B cell (primary cell): ENCODE results near the gene UMOD. TPM values are rescaled to one million over a fixed set of nuclear protein-coding genes. Genes with fewer than 3 reads are reported as not detected.

Experiments used
- ATAC-seq: fragments of 200-7000 bp; cut with Tn5 transposase; one replicate; pipeline ENCODE4 v1.10.0; 2021; ENCODE audit warnings: low read depth, mild to moderate bottlenecking, moderate number of reproducible peaks, moderate library complexity
- CTCF ChIA-PET: fragments of 350-600 bp; sonication (Branson Sonifier 250); formaldehyde crosslinking; loops from one replicate; lab custom pipeline; 2021; ENCODE audit warnings: antibody characterized with exemption, inconsistent platforms; lab: Charles Lee
- POLR2A ChIA-PET: fragments of 350-600 bp; sonication (Branson Sonifier 250); formaldehyde crosslinking; loops from one replicate; lab custom pipeline; 2021; ENCODE audit warnings: antibody characterized with exemption; lab: Charles Lee
- DNase-seq: peaks from one replicate; pipeline ENCODE4 v3.0.0; 2013
- H2AFZ ChIP-seq: 2 replicates; pipeline ENCODE4 v1.6.1; 2012; ENCODE audit warnings: mild to moderate bottlenecking, low read depth, low read length; ENCODE audit not compliant: insufficient read depth, poor library complexity, severe bottlenecking
- H3K27ac ChIP-seq, 2 donors: 1 replicate in 1 of 2; 2 replicates in 1 of 2; pipeline ENCODE4 v1.5.1; 2012 to 2013; ENCODE audit warnings: low read length in 2 of 2, mild to moderate bottlenecking in 2 of 2, moderate library complexity in 1 of 2
- H3K27me3 ChIP-seq, 4 experiments: fragments of 200-600 bp in 1 of 4; sonication (generic) in 1 of 4; replicated peaks in 1 of 4; 1 replicate in 2 of 4; 2 replicates in 2 of 4; pipeline versions ENCODE4 v1.6.1 to v1.7.0; 2013 to 2016; ENCODE audit warnings: low read length in 3 of 4, mild to moderate bottlenecking in 2 of 4, mixed read lengths in 1 of 4, moderate library complexity in 1 of 4; ENCODE audit not compliant: insufficient read depth in 4 of 4, control insufficient read depth in 3 of 4; ENCODE audit errors: control extremely low read depth in 1 of 4
- H3K36me3 ChIP-seq, 2 experiments: replicated peaks in 1 of 2; 1 replicate in 1 of 2; 2 replicates in 1 of 2; pipeline versions ENCODE4 v1.6.1 to v1.7.1; 2013; ENCODE audit warnings: low read length in 1 of 2; ENCODE audit not compliant: insufficient read depth in 2 of 2, control insufficient read depth in 1 of 2; ENCODE audit errors: control extremely low read depth in 1 of 2, extremely low read depth in 1 of 2
- H3K4me1 ChIP-seq, 2 donors: fragments of 200-600 bp in 1 of 2; sonication (generic) in 1 of 2; 1 replicate in 1 of 2; 2 replicates in 1 of 2; pipeline versions ENCODE4 v1.5.1 to v1.6.1; 2013 to 2017; ENCODE audit warnings: low read length in 2 of 2; ENCODE audit not compliant: control insufficient read depth in 2 of 2, insufficient read depth in 2 of 2
- H3K4me2 ChIP-seq: replicated peaks from 2 replicates; pipeline ENCODE3; 2012; ENCODE audit warnings: mild to moderate bottlenecking, low read depth, low read length; ENCODE audit not compliant: poor library complexity, severe bottlenecking
- H3K4me3 ChIP-seq, 5 experiments: fragments of 200-600 bp in 1 of 5; sonication (generic) in 1 of 5; 1 replicate in 3 of 5; 2 replicates in 2 of 5; pipeline versions ENCODE4 v1.5.1 to v1.7.0; 2011 to 2016; ENCODE audit warnings: low read length in 4 of 5, mild to moderate bottlenecking in 4 of 5, low read depth in 2 of 5, control low read depth in 1 of 5, moderate library complexity in 1 of 5; ENCODE audit not compliant: insufficient read depth in 1 of 5; ENCODE audit errors: control extremely low read depth in 1 of 5, extremely low read depth in 1 of 5
- H3K79me2 ChIP-seq: fragments of 200-600 bp; sonication (generic); one replicate; pipeline ENCODE4 v1.6.0; 2016; ENCODE audit warnings: low read length; ENCODE audit not compliant: control insufficient read depth, insufficient read depth
- H3K9ac ChIP-seq: fragments of 200-600 bp; sonication (generic); 2 replicates; pipeline ENCODE4 v1.6.1; 2017; ENCODE audit warnings: mild to moderate bottlenecking, low read length, moderate library complexity
- H3K9me3 ChIP-seq, 3 donors: one replicate each; pipeline versions ENCODE4 v1.6.1 to v1.7.1; 2013; ENCODE audit warnings: low read length in 2 of 3; ENCODE audit not compliant: control insufficient read depth in 2 of 3, insufficient read depth in 1 of 3; ENCODE audit errors: control extremely low read depth in 1 of 3
- H4K20me1 ChIP-seq: 2 replicates; pipeline ENCODE4 v1.6.0; 2012; ENCODE audit warnings: mild to moderate bottlenecking, low read length; ENCODE audit not compliant: insufficient read depth, control insufficient read depth, poor library complexity, severe bottlenecking
- H3K27ac Mint-ChIP-seq: one replicate; pipeline ENCODE4 v1.8.0; 2021; ENCODE audit warnings: mixed read lengths
- H3K27me3 Mint-ChIP-seq: one replicate; pipeline ENCODE4 v1.8.0; 2021; ENCODE audit warnings: mixed read lengths
- H3K4me1 Mint-ChIP-seq: one replicate; pipeline ENCODE4 v1.8.0; 2021; ENCODE audit warnings: mixed read lengths
- H3K4me3 Mint-ChIP-seq: one replicate; pipeline ENCODE4 v1.8.0; 2021; ENCODE audit warnings: mixed read lengths
- H3K9me3 Mint-ChIP-seq: one replicate; pipeline ENCODE4 v1.8.0; 2022; ENCODE audit warnings: mixed read lengths; ENCODE audit not compliant: insufficient read depth
- CTCF ChIP-seq: fragments of 200-600 bp; IDR thresholded peaks from one replicate; pipeline ENCODE4 v1.8.0; 2022; ENCODE audit warnings: antibody characterized with exemption, mild to moderate bottlenecking
- EZH2 ChIP-seq: IDR thresholded peaks from 2 replicates; pipeline ENCODE4 v1.6.1; 2012; ENCODE audit warnings: borderline replicate concordance, low read depth, mild to moderate bottlenecking, moderate library complexity, low read length; ENCODE audit not compliant: insufficient read depth, poor library complexity, severe bottlenecking
- WGBS: methylation state at CpG from one replicate; pipeline ENCODE4 v1.1.5; 2013; ENCODE audit warnings: missing lambda C conversion rate; ENCODE audit not compliant: insufficient coverage; 5-methylcytosine and 5-hydroxymethylcytosine counted together
- intact Hi-C: fragments of 100-400 bp; cut with micrococcal nuclease; formaldehyde crosslinking; loops from one replicate; pipeline ENCODE4 v1.10.0; 2022
- polyA plus RNA-seq: library from polyadenylated mRNA; depleted of rRNA; stranded (reverse); fragments of >200 nt; gene quantifications from 2 replicates; pipeline ENCODE4 v1.2.3, GENCODE V29; 2012
- total RNA-seq, 2 donors: library from RNA; stranded (reverse); fragments of 120-200 nt in 1 of 2; gene quantifications; 1 replicate in 1 of 2; 2 replicates in 1 of 2; pipeline versions ENCODE4 v1.2.3 to v1.2.4, GENCODE V29; 2013 to 2022

The UMOD gene
- total and polyA plus RNA-seq, 2 donors (not counting 1 experiment from before 2014, with no cell fraction given) = not detected

- ATAC-seq = no peak
- Mint-ChIP-seq H3K4me3 (no peak overlapping the region), H3K27me3 (peaks cover 19% of the 10 kb centered on the region), H3K4me1 (no peaks in the 10 kb centered on the region), H3K27ac (no peak overlapping the region), H3K9me3 (peaks cover 3% of the 10 kb centered on the region)
- CTCF ChIA-PET = no interaction called here
- intact Hi-C loops = no loop called here
- Histone ChIP-seq H2AFZ (no peak overlapping the region), H4K20me1 (no peaks in the 10 kb centered on the region), H3K36me3 (no peaks in the 10 kb centered on the region), H3K27me3 (no peaks in the 10 kb centered on the region), H3K4me3 (no peak overlapping the region), H3K27ac (no peak overlapping the region), H3K4me1 (no peaks in the 10 kb centered on the region), H3K79me2 (no peaks in the 10 kb centered on the region), H3K9ac (no peak overlapping the region), H3K4me2 (no peak overlapping the region), H3K9me3 (no peaks in the 10 kb centered on the region)
- WGBS = 65% methylated on average over 5 of the region's 5 CpGs
- DNase-seq = no peak
- TF ChIP-seq CTCF (no peak), EZH2 (no peak)
- POLR2A ChIA-PET = no interaction called here
Observed at GRCh38 chr16:20316715-20317114, 35.8 kb downstream of the UMOD start.

GRCh38 chr16:20315764-20316163 is 36.8 kb downstream of the UMOD start:
- no peak for TF ChIP-seq CTCF
- TF ChIP-seq EZH2 = no peak
- Histone ChIP-seq H3K4me3 (no peak overlapping the region), H3K9ac (no peak overlapping the region), H3K9me3 (no peaks in the 10 kb centered on the region), H3K27me3 (no peaks in the 10 kb centered on the region), H2AFZ (no peak overlapping the region), H3K27ac (no peak overlapping the region), H3K79me2 (no peaks in the 10 kb centered on the region), H3K36me3 (no peaks in the 10 kb centered on the region), H4K20me1 (no peaks in the 10 kb centered on the region), H3K4me2 (no peak overlapping the region), H3K4me1 (no peaks in the 10 kb centered on the region)
- CTCF ChIA-PET = no interaction called here
- DNase-seq = no peak
- no peak overlapping the region for H3K27ac Mint-ChIP-seq
- intact Hi-C loops = no loop called here
- H3K27me3 Mint-ChIP-seq = peaks cover 17% of the 10 kb centered on the region
- 100% methylated on average over 1 of the region's 6 CpGs for WGBS
- no peaks in the 10 kb centered on the region for H3K4me1 Mint-ChIP-seq
- POLR2A ChIA-PET = no interaction called here
- peaks cover 3% of the 10 kb centered on the region for H3K9me3 Mint-ChIP-seq
- ATAC-seq = no peak
- H3K4me3 Mint-ChIP-seq = no peak overlapping the region
